H54 (cell line): ENCODE measurements around the gene FAM241B.

Experiments used
- DNase-seq: peaks from one replicate; pipeline ENCODE4 v3.0.0; 2011; ENCODE audit warnings: low spot score, mixed read lengths; ENCODE audit not compliant: insufficient read length
- FAIRE-seq: peaks from 3 replicates; lab custom pipeline; 2011; peaks lifted over from hg19 to GRCh38; lab: Jason Lieb, UNC
- POLR2A ChIP-seq: IDR thresholded peaks from 2 replicates; pipeline ENCODE4 v1.6.1; 2011; ENCODE audit warnings: low read depth, mild to moderate bottlenecking, low read length

FAM241B gene

GRCh38 chr10:69679736-69680135, 49.7 kb downstream of the FAM241B start:
- no peak for TF ChIP-seq POLR2A
- DNase-seq (no peak), FAIRE-seq (no peak)

GRCh38 chr10:69680610-69681009, 50.6 kb downstream of the FAM241B start:
- no peak for DNase-seq
- no peak for TF ChIP-seq POLR2A
- FAIRE-seq: no peak

DNA sequence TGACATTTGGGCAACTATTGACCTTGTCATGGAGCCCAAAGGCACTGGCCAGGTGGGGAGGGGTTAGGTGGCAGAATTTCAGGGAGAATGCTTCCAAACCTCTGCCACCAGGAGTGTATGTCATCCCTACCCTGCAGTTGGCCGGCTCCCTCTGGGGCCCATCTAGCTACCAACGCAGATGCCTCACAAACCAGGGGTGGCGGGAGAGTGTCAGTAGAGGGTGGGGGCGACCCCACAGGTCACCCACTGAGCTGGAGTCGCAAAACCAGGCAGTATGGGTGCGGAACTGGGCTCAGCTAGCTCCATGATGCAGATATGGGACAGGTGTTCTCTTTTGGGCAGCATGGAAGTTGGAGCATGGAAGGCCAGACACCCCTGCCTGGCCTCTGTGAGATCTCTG, 51.4 kb downstream of the FAM241B start:
- FAIRE-seq: no peak
- TF ChIP-seq POLR2A: no peak

GRCh38 chr10:69682955-69683474, 53.0 kb downstream of the FAM241B start:
- TF ChIP-seq POLR2A: no peak
- FAIRE-seq (no peak), DNase-seq (no peak)

More for the DNA sequence above, 51.4 kb downstream of the FAM241B start:
- no peak for DNase-seq
